Thyroid gland (tissue), 4 donors: ENCODE data around the gene NDUFA11. TPM values are rescaled to one million over a fixed set of nuclear protein-coding genes. Genes with fewer than 3 reads are reported as not detected.

Experiments used
- DNase-seq, 2 donors: peaks; one replicate each; pipeline ENCODE4 v3.0.0-alpha.2; 2019
- H3K27ac ChIP-seq, 3 donors: fragments of 200-600 bp; sonication (generic); 1 replicate in 2 of 3; 2 replicates in 1 of 3; pipeline ENCODE4 v1.5.1; 2016 to 2019; ENCODE audit warnings: mild to moderate bottlenecking in 1 of 3, moderate library complexity in 1 of 3
- H3K27me3 ChIP-seq: fragments of 200-600 bp; sonication (generic); one replicate; pipeline ENCODE4 v1.5.1; 2019
- H3K36me3 ChIP-seq, 2 donors: fragments of 200-600 bp; sonication (generic); one replicate each; pipeline ENCODE4 v1.5.1; 2016 to 2019
- H3K4me1 ChIP-seq, 2 donors: fragments of 200-600 bp; sonication (generic); one replicate each; pipeline ENCODE4 v1.5.1; 2017 to 2019
- H3K4me3 ChIP-seq, 3 donors: fragments of 200-600 bp; sonication (generic); replicated peaks in 1 of 3; 1 replicate in 2 of 3; 2 replicates in 1 of 3; pipeline ENCODE4 v1.5.1; 2016; ENCODE audit warnings: mild to moderate bottlenecking in 1 of 3
- H3K9me3 ChIP-seq: fragments of 200-600 bp; sonication (generic); one replicate; pipeline ENCODE4 v1.5.1; 2017
- POLR2A ChIP-seq, 2 donors: fragments of 450-650 bp; IDR thresholded peaks; one replicate each; pipeline ENCODE4 v1.6.1; 2017; ENCODE audit warnings: antibody characterized with exemption in 2 of 2, mild to moderate bottlenecking in 2 of 2, moderate library complexity in 1 of 2
- WGBS, 2 donors: methylation state at CpG; one replicate each; pipeline ENCODE4 v1.1.5; 2017; 5-methylcytosine and 5-hydroxymethylcytosine counted together
- intact Hi-C: fragments of 100-400 bp; cut with DNase I; formaldehyde crosslinking; loops from one replicate; pipeline ENCODE4 v1.15.1; 2023
- total RNA-seq, 4 donors: library from RNA; depleted of rRNA; stranded (reverse); fragments of >200 nt; gene quantifications; one replicate each; pipeline ENCODE4 v1.2.3, GENCODE V29; 2016
- TF ChIP-seq, protein P1 (sequence below), 6 experiments: fragments of 200-600 bp in 3 of 6; fragments of 450-650 bp in 3 of 6; sonication (generic) in 3 of 6; IDR thresholded peaks; one replicate each; pipeline ENCODE4 v1.5.1; 2016 to 2019; ENCODE audit warnings: antibody characterized with exemption in 6 of 6, mild to moderate bottlenecking in 2 of 6, inconsistent platforms in 1 of 6, moderate library complexity in 1 of 6

The NDUFA11 gene
- total RNA-seq, 4 donors from 2014 or later: 115 to 325 (median 195) TPM

GRCh38 chr19:5908773-5909442 lies 5.3 kb upstream of the NDUFA11 start:
- no peak for TF ChIP-seq POLR2A (IDR thresholded peaks at IDR 0.05)
- no peak overlapping the region for H3K27ac ChIP-seq
- peaks cover 0 to 7% of the 10 kb centered on the region in 2 donors for H3K36me3 ChIP-seq
- H3K27me3 ChIP-seq: no peaks in the 10 kb centered on the region
- H3K4me3 ChIP-seq: no peak overlapping the region
- no peaks in the 10 kb centered on the region for H3K9me3 ChIP-seq
- intact Hi-C loops: no loop called here
- peaks cover 11 to 18% of the 10 kb centered on the region in 2 donors for H3K4me1 ChIP-seq
- 68 to 71% methylated on average over 7 to 11 of the region's 14 CpGs for WGBS, 2 donors
- DNase-seq: no peak

- no peak for TF ChIP-seq POLR2A (IDR thresholded peaks at IDR 0.05)
- TF ChIP-seq, protein P1, sequence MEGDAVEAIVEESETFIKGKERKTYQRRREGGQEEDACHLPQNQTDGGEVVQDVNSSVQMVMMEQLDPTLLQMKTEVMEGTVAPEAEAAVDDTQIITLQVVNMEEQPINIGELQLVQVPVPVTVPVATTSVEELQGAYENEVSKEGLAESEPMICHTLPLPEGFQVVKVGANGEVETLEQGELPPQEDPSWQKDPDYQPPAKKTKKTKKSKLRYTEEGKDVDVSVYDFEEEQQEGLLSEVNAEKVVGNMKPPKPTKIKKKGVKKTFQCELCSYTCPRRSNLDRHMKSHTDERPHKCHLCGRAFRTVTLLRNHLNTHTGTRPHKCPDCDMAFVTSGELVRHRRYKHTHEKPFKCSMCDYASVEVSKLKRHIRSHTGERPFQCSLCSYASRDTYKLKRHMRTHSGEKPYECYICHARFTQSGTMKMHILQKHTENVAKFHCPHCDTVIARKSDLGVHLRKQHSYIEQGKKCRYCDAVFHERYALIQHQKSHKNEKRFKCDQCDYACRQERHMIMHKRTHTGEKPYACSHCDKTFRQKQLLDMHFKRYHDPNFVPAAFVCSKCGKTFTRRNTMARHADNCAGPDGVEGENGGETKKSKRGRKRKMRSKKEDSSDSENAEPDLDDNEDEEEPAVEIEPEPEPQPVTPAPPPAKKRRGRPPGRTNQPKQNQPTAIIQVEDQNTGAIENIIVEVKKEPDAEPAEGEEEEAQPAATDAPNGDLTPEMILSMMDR (IDR thresholded peaks at IDR 0.05): no peak
- no peaks in the 10 kb centered on the region for H3K27me3 ChIP-seq
- no peak for DNase-seq
- intact Hi-C loops: no loop called here
- H3K27ac ChIP-seq: no peak overlapping the region
- H3K9me3 ChIP-seq: no peaks in the 10 kb centered on the region
- H3K4me3 ChIP-seq: no peak overlapping the region
- peaks cover 0 to 7% of the 10 kb centered on the region in 2 donors for H3K36me3 ChIP-seq
- WGBS, 2 donors: 56 to 73% methylated on average over 3 to 5 of the region's 5 CpGs
- peaks cover 16 to 21% of the 10 kb centered on the region in 2 donors for H3K4me1 ChIP-seq
Observed at GRCh38 chr19:5907241-5907640, 3.7 kb upstream of the NDUFA11 start.

GRCh38 chr19:5905114-5905778 lies 1.7 kb upstream of the NDUFA11 start:
- Histone ChIP-seq H3K9me3 (no peaks in the 10 kb centered on the region), H3K4me1 (peaks cover 16 to 25% of the 10 kb centered on the region in 2 donors), H3K36me3 (peaks cover 0 to 7% of the 10 kb centered on the region in 2 donors), H3K27me3 (no peaks in the 10 kb centered on the region), H3K4me3 (peak overlapping the region; percentile 66 to 93 (median 89)), H3K27ac (peak overlapping the region in 2 of 3 donors; percentile 29 to 36)
- intact Hi-C loops: no loop called here
- WGBS, 2 donors: 57% methylated on average over 28 of the region's 31 CpGs
- DNase-seq: no peak
- TF ChIP-seq POLR2A (IDR thresholded peaks at IDR 0.05): no peak
- TF ChIP-seq, protein P1 (IDR thresholded peaks at IDR 0.05): no peak

DNA sequence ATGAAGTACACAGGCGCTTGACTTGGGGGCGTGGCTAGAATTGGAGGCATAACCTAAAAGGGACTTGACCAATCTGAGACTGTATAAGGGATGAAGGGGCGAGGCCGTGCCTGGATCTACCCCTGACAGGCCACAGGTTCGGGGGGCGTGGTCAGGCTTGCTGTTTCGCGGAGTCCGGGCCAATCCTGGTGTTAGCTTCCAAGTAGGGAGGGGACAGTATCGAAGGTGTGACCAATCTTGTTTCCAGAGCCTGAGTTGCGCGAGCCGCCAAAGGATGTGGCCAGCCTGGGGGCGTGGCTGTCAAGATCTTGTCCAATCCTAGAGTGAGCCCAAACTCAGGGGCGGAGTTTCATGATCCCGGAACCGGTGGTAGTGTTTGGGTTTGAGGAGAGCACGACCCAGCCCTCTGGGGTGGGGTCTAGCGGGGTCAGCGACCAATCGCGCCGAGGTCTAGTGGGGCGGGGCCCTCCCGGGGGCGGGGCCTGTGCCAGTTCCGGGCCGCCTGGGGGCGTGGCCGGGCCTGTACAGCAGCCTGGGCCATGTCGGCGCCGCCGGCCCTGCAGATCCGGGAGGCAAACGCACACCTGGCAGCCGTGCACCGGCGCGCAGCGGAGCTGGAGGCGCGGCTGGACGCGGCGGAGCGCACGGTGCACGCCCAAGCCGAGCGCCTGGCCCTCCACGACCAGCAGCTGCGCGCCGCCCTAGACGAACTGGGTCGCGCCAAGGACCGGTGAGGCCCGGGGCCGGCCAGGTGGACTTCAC lies 943 bp upstream of the NDUFA11 start, which contains the start of gene VMAC:
Gene VMAC (plus strand): TSS at position 521 of the 762 bp plus-strand sequence. CDS start 19 bp downstream, at position 540.
- peaks cover 0 to 4% of the 10 kb centered on the region in 2 donors for H3K36me3 ChIP-seq
- intact Hi-C loops: loop anchor here (5.0 kb wide), 1 partner anchor 112 kb away; the partner anchor contains the start of gene DUS3L

More for the DNA sequence above, 943 bp upstream of the NDUFA11 start, which contains the start of gene VMAC:
- Histone ChIP-seq H3K4me3 (peak within 1 kb of the TSS; percentile 81 to 93 (median 89)), H3K27ac (peak within 1 kb of the TSS; percentile 61 to 88 (median 82)), H3K9me3 (no peaks in the 10 kb centered on the region), H3K4me1 (peaks cover 16 to 25% of the 10 kb centered on the region in 2 donors), H3K27me3 (no peaks in the 10 kb centered on the region)
- TF ChIP-seq POLR2A (IDR thresholded peaks at IDR 0.05): peak in 1 of 2 donors; percentile 85
- TF ChIP-seq, protein P1 (IDR thresholded peaks at IDR 0.05): no peak
- 0 to 1% methylated on average over 9 to 13 of the region's 61 CpGs for WGBS, 2 donors
- peak; percentile 100 for DNase-seq
